Esophagus muscularis mucosa (tissue), 4 donors: Measurements from ENCODE around the gene MRPL20. TPM values are rescaled to one million over a fixed set of nuclear protein-coding genes. Genes with fewer than 3 reads are reported as not detected.

Experiments used
- DNase-seq: peaks from one replicate; pipeline ENCODE4 v3.0.0-alpha.2; 2017; ENCODE audit errors: extremely low spot score
- H3K27ac ChIP-seq, 4 donors: fragments of 200-600 bp; sonication (generic); replicated peaks in 1 of 4; 1 replicate in 3 of 4; 2 replicates in 1 of 4; pipeline ENCODE4 v1.5.1; 2016 to 2019; ENCODE audit warnings: mild to moderate bottlenecking in 1 of 4
- H3K27me3 ChIP-seq, 4 donors: fragments of 200-600 bp; sonication (generic); one replicate each; pipeline versions ENCODE4 v1.5.1 to v1.6.0; 2016 to 2019
- H3K36me3 ChIP-seq, 4 donors: fragments of 200-600 bp; sonication (generic); one replicate each; pipeline ENCODE4 v1.5.1; 2016 to 2019
- H3K4me1 ChIP-seq, 4 donors: fragments of 200-600 bp; sonication (generic); one replicate each; pipeline ENCODE4 v1.5.1; 2016 to 2019
- H3K4me3 ChIP-seq, 4 donors: fragments of 200-600 bp; sonication (generic); 1 replicate in 2 of 4; 2 replicates in 2 of 4; pipeline ENCODE4 v1.5.1; 2016 to 2019; ENCODE audit warnings: mild to moderate bottlenecking in 4 of 4, moderate library complexity in 1 of 4
- H3K9me3 ChIP-seq, 4 donors: fragments of 200-600 bp; sonication (generic); 1 replicate in 3 of 4; 2 replicates in 1 of 4; pipeline ENCODE4 v1.5.1; 2016 to 2019
- CTCF ChIP-seq, 3 experiments: fragments of 200-600 bp in 2 of 3; fragments of 450-650 bp in 1 of 3; sonication (generic) in 2 of 3; IDR thresholded peaks; one replicate each; pipeline ENCODE4 v1.5.1; 2017 to 2019; ENCODE audit warnings: antibody characterized with exemption in 3 of 3, mild to moderate bottlenecking in 2 of 3, moderate library complexity in 1 of 3
- EP300 ChIP-seq: sonication (generic); formaldehyde crosslinking; IDR thresholded peaks from one replicate; pipeline ENCODE4 v1.6.1; 2017; ENCODE audit warnings: antibody characterized with exemption
- POLR2A ChIP-seq: fragments of 450-650 bp; IDR thresholded peaks from one replicate; pipeline ENCODE4 v1.6.1; 2017; ENCODE audit warnings: antibody characterized with exemption, moderate library complexity, mild to moderate bottlenecking, low read depth
- POLR2AphosphoS5 ChIP-seq, 2 donors: sonication (generic); formaldehyde crosslinking; IDR thresholded peaks; one replicate each; pipeline ENCODE4 v1.6.1; 2017; ENCODE audit warnings: antibody characterized with exemption in 2 of 2
- WGBS: methylation state at CpG from one replicate; pipeline ENCODE4 v1.1.5; 2018; 5-methylcytosine and 5-hydroxymethylcytosine counted together
- intact Hi-C: fragments of 100-400 bp; cut with DNase I; formaldehyde crosslinking; loops from one replicate; pipeline ENCODE4 v1.15.1; 2023
- total RNA-seq, 4 donors: library from RNA; depleted of rRNA; stranded (reverse); fragments of >200 nt; gene quantifications; one replicate each; pipeline versions ENCODE4 v1.1.0 to v1.2.1, GENCODE V29; 2016

MRPL20 gene
- total RNA-seq, 4 donors from 2014 or later: 144 to 175 (median 155) TPM

GRCh38 chr1:1377540-1378205 is 29.4 kb downstream of the MRPL20 start:
- Histone ChIP-seq H3K27ac (no peak overlapping the region), H3K36me3 (peaks cover 5 to 30% (median 22%) of the 10 kb centered on the region in 4 donors), H3K9me3 (no peaks in the 10 kb centered on the region), H3K27me3 (no peaks in the 10 kb centered on the region), H3K4me3 (no peak overlapping the region), H3K4me1 (peaks cover 22 to 29% (median 27%) of the 10 kb centered on the region in 4 donors)
- DNase-seq: no peak
- intact Hi-C loops: loop anchor here (10.0 kb wide), 1 partner anchor 263 kb away; the partner anchor contains the start of gene C1orf159
- TF ChIP-seq EP300 (no peak), POLR2A (no peak), POLR2AphosphoS5 (IDR thresholded peaks at IDR 0.05) (no peak), CTCF (IDR thresholded peaks at IDR 0.05) (no peak)
- 91% methylated on average over 16 of the region's 16 CpGs for WGBS

GRCh38 chr1:1376551-1377226 is 30.4 kb downstream of the MRPL20 start:
- peak overlapping the region in 2 of 4 donors; percentile 88 to 97 for H3K27ac ChIP-seq
- DNase-seq: no peak
- TF ChIP-seq POLR2AphosphoS5 (IDR thresholded peaks at IDR 0.05) (no peak), EP300 (no peak), CTCF (IDR thresholded peaks at IDR 0.05) (no peak), POLR2A (no peak)
- 91% methylated on average over 9 of the region's 10 CpGs for WGBS
- peaks cover 29 to 38% (median 36%) of the 10 kb centered on the region in 4 donors for H3K4me1 ChIP-seq
- H3K36me3 ChIP-seq: peaks cover 3 to 31% (median 20%) of the 10 kb centered on the region in 4 donors
- intact Hi-C loops: loop anchor here (10.0 kb wide), 1 partner anchor 262 kb away; the partner anchor contains the start of gene C1orf159
- H3K4me3 ChIP-seq: no peak overlapping the region
- H3K9me3 ChIP-seq: no peaks in the 10 kb centered on the region
- H3K27me3 ChIP-seq: no peaks in the 10 kb centered on the region

- Histone ChIP-seq H3K27ac (peak within 1 kb of the TSS; percentile 88 to 97 (median 95)), H3K4me1 (peaks cover 32 to 45% (median 43%) of the 10 kb centered on the region in 4 donors), H3K4me3 (peak within 1 kb of the TSS; percentile 71 to 99 (median 86)), H3K27me3 (no peaks in the 10 kb centered on the region), H3K36me3 (peaks cover 0 to 19% (median 15%) of the 10 kb centered on the region in 4 donors), H3K9me3 (no peaks in the 10 kb centered on the region)
- under 1% methylated on average over 27 of the region's 85 CpGs for WGBS
- peak; percentile 99 for DNase-seq
- intact Hi-C loops: loop anchor here (2.0 to 10.0 kb wide), 2 partner anchors 24 to 260 kb away; partner anchors contain the start of genes C1orf159 and CCNL2
- TF ChIP-seq CTCF (IDR thresholded peaks at IDR 0.05) (peak in 2 of 3 experiments; percentile 35 to 47), POLR2A (no peak), POLR2AphosphoS5 (IDR thresholded peaks at IDR 0.05) (peak; percentile 86 to 93), EP300 (no peak)
Measured at GRCh38 chr1:1374929-1375662, 32.0 kb downstream of the MRPL20 start, which contains the start of gene AURKAIP1. Gene AURKAIP1, minus strand, starts transcription at chr1:1375207. Its CDS starts 451 bp downstream, at chr1:1374756.

GRCh38 chr1:1374589-1374928 is 32.5 kb downstream of the MRPL20 start:
- H3K27me3 ChIP-seq: no peaks in the 10 kb centered on the region
- H3K27ac ChIP-seq: peak overlapping the region; percentile 88 to 97 (median 95)
- no peaks in the 10 kb centered on the region for H3K9me3 ChIP-seq
- H3K4me3 ChIP-seq: peak overlapping the region; percentile 71 to 99 (median 86)
- no peak for DNase-seq
- intact Hi-C loops: loop anchor here (2.0 to 10.0 kb wide), 2 partner anchors 24 to 260 kb away; partner anchors contain the start of genes C1orf159 and CCNL2
- WGBS: no CpG with 5 or more reads among the region's 24 CpGs
- TF ChIP-seq CTCF (IDR thresholded peaks at IDR 0.05) (no peak), POLR2AphosphoS5 (IDR thresholded peaks at IDR 0.05) (no peak)
- H3K36me3 ChIP-seq: peaks cover 0 to 19% (median 15%) of the 10 kb centered on the region in 4 donors
- H3K4me1 ChIP-seq: peaks cover 32 to 45% (median 43%) of the 10 kb centered on the region in 4 donors
